GM18861 (cell line): ENCODE data around the gene HPD.

Experiments used
- ATAC-seq: cut with Tn5 transposase; IDR thresholded peaks from one replicate; pipeline ENCODE4 v1.9.1; 2021; ENCODE audit not compliant: unreplicated experiment

The HPD gene

GRCh38 chr12:121812320-121812871 lies 46.3 kb downstream of the HPD start:
- no peak for ATAC-seq

GRCh38 chr12:121811434-121812319 lies 47.0 kb downstream of the HPD start:
- no peak for ATAC-seq

GRCh38 chr12:121810833-121811433 lies 47.7 kb downstream of the HPD start:
- ATAC-seq: no peak

GRCh38 chr12:121810234-121810817 lies 48.3 kb downstream of the HPD start:
- ATAC-seq: no peak

GRCh38 chr12:121809712-121810116 lies 48.9 kb downstream of the HPD start:
- no peak for ATAC-seq

- no peak for ATAC-seq
These were observed 50.0 kb downstream of the HPD start for GRCh38 chr12:121808623-121809022.

GRCh38 chr12:121807642-121808347 lies 50.9 kb downstream of the HPD start:
- ATAC-seq: no peak

- ATAC-seq: no peak
These were observed 51.9 kb downstream of the HPD start for GRCh38 chr12:121806546-121807423.

GRCh38 chr12:121806009-121806545 lies 52.6 kb downstream of the HPD start:
- ATAC-seq: no peak

GRCh38 chr12:121805171-121806008 lies 53.3 kb downstream of the HPD start:
- ATAC-seq: no peak

GRCh38 chr12:121804417-121805111 lies 54.1 kb downstream of the HPD start:
- ATAC-seq: no peak

- no peak for ATAC-seq
These were observed 54.7 kb downstream of the HPD start, which contains the start of gene SETD1B for GRCh38 chr12:121803861-121804416. Gene SETD1B, plus strand, starts transcription at chr12:121804009. Its CDS starts 729 bp downstream, at chr12:121804738.

- ATAC-seq: peak; percentile 43
These were observed 55.6 kb downstream of the HPD start for GRCh38 chr12:121802843-121803698.

GRCh38 chr12:121802485-121802842 lies 56.2 kb downstream of the HPD start:
- ATAC-seq: no peak

- no peak for ATAC-seq
These were observed 56.8 kb downstream of the HPD start for GRCh38 chr12:121801595-121802484.
